Muscle of arm (tissue), 12 donors: ENCODE results near the gene SSH3. TPM values are rescaled to one million over a fixed set of nuclear protein-coding genes. Genes with fewer than 3 reads are reported as not detected.

Experiments used
- DNase-seq: peaks from one replicate; pipeline ENCODE4 v3.0.0-alpha.2; 2013
- polyA plus RNA-seq, 12 donors: library from polyadenylated mRNA; unstranded; fragments of 120-200 nt; gene quantifications; one replicate each; pipeline ENCODE4 v1.2.1, GENCODE V29; 2013; ENCODE audit not compliant: insufficient read length in 12 of 12

Gene SSH3
- polyA plus RNA-seq, 12 donors: 11.8 to 24.5 (median 15.3) TPM; not detected in 1

- DNase-seq: no peak
Measured at GRCh38 chr11:67290801-67291200, 12.5 kb upstream of the SSH3 start.

GRCh38 chr11:67291481-67292381 lies 11.6 kb upstream of the SSH3 start:
- DNase-seq: no peak

GRCh38 chr11:67292671-67293070 lies 10.7 kb upstream of the SSH3 start:
- DNase-seq: no peak

- no peak for DNase-seq
Measured at GRCh38 chr11:67293090-67293489, 10.2 kb upstream of the SSH3 start.

- DNase-seq: no peak
Measured at GRCh38 chr11:67295846-67296245, 7.5 kb upstream of the SSH3 start.

GRCh38 chr11:67298786-67299185 lies 4.5 kb upstream of the SSH3 start:
- no peak for DNase-seq

- no peak for DNase-seq
Measured at GRCh38 chr11:67299471-67300191, 3.7 kb upstream of the SSH3 start.

- no peak for DNase-seq
Measured at GRCh38 chr11:67300256-67300755, 3.0 kb upstream of the SSH3 start.

- DNase-seq: no peak
Measured at GRCh38 chr11:67300756-67301312, 2.5 kb upstream of the SSH3 start.

GRCh38 chr11:67301313-67301921 lies 1.9 kb upstream of the SSH3 start:
- DNase-seq: no peak

- DNase-seq: no peak
Measured at GRCh38 chr11:67301951-67302516, 1.3 kb upstream of the SSH3 start.

GRCh38 chr11:67302571-67303131 lies 679 bp upstream of the SSH3 start:
- no peak for DNase-seq

- DNase-seq: no peak
Measured at GRCh38 chr11:67303835-67304411, 593 bp downstream of the SSH3 start.

- DNase-seq: no peak
Measured at GRCh38 chr11:67304511-67305113, 1.3 kb downstream of the SSH3 start.

- DNase-seq: no peak
Measured at GRCh38 chr11:67306769-67307544, 3.6 kb downstream of the SSH3 start.

- no peak for DNase-seq
Measured at GRCh38 chr11:67307545-67308001, 4.2 kb downstream of the SSH3 start.

GRCh38 chr11:67308031-67308866 lies 4.9 kb downstream of the SSH3 start:
- no peak for DNase-seq

GRCh38 chr11:67309166-67309565 lies 5.8 kb downstream of the SSH3 start:
- DNase-seq: no peak

- no peak for DNase-seq
Measured at GRCh38 chr11:67309661-67310061, 6.3 kb downstream of the SSH3 start.
